Panc1 (cell line): ENCODE results near the gene PAWR. TPM values are rescaled to one million over a fixed set of nuclear protein-coding genes. Genes with fewer than 3 reads are reported as not detected.

Source experiments
- ATAC-seq: fragments of 200-7000 bp; cut with Tn5 transposase; 2 replicates; pipeline ENCODE4 v1.9.1; 2020; ENCODE audit warnings: mild to moderate bottlenecking, moderate library complexity
- BruUV-seq: library from RNA; stranded (reverse); fragments of 400-500 nt; replicated peaks from 2 replicates; lab custom pipeline; 2021; lab: Mats Ljungman, UMichigan
- CTCF ChIA-PET: fragments of 300-600 bp; sonication (Branson Sonifier 250); formaldehyde crosslinking; loops from one replicate; lab custom pipeline; 2022; ENCODE audit warnings: antibody characterized with exemption; lab: Charles Lee
- POLR2A ChIA-PET: fragments of 300-600 bp; sonication (Branson Sonifier 250); formaldehyde crosslinking; loops from one replicate; lab custom pipeline; 2022; ENCODE audit warnings: antibody characterized with exemption; lab: Charles Lee
- DNase-seq: peaks from one replicate; pipeline ENCODE4 v3.0.0-alpha.2; 2010; ENCODE audit warnings: low read depth, low spot score
- H3K27ac ChIP-seq: 2 replicates; pipeline ENCODE4 v1.5.1; 2011; ENCODE audit warnings: mild to moderate bottlenecking, low read length, inconsistent platforms
- H3K27me3 ChIP-seq: fragments of 200-500 bp; sonication (Bioruptor generic); 2 replicates; pipeline ENCODE4 v1.6.0; 2014; ENCODE audit warnings: low read length, inconsistent platforms; ENCODE audit not compliant: control insufficient read depth, insufficient read depth
- H3K36me3 ChIP-seq: fragments of 200-500 bp; sonication (Bioruptor generic); 2 replicates; pipeline ENCODE4 v1.5.1; 2014; ENCODE audit warnings: inconsistent platforms, mild to moderate bottlenecking, low read length, moderate library complexity; ENCODE audit not compliant: control insufficient read depth, insufficient read depth
- H3K4me1 ChIP-seq: 2 replicates; pipeline ENCODE4 v1.5.1; 2011; ENCODE audit warnings: inconsistent platforms, mild to moderate bottlenecking, low read length, moderate library complexity; ENCODE audit not compliant: control insufficient read depth, insufficient read depth
- H3K4me3 ChIP-seq, 2 experiments: 2 replicates each; pipeline ENCODE4 v1.5.1; 2011 to 2012; ENCODE audit warnings: low read depth in 2 of 2, low read length in 2 of 2, mild to moderate bottlenecking in 2 of 2, inconsistent platforms in 1 of 2, moderate library complexity in 1 of 2
- H3K9me3 ChIP-seq: fragments of 200-500 bp; sonication (Bioruptor generic); 2 replicates; pipeline ENCODE4 v1.5.1; 2014; ENCODE audit warnings: low read depth, mild to moderate bottlenecking, inconsistent platforms, low read length, moderate library complexity; ENCODE audit not compliant: control insufficient read depth, insufficient read depth
- POLR2AphosphoS5 ChIP-seq: IDR thresholded peaks from 2 replicates; pipeline ENCODE4 v1.6.1; 2012; ENCODE audit warnings: mild to moderate bottlenecking, low read depth, low read length, moderate library complexity
- SIN3A ChIP-seq: IDR thresholded peaks from 2 replicates; pipeline ENCODE4 v1.6.1; 2012; ENCODE audit warnings: low read depth, mild to moderate bottlenecking, low read length, moderate library complexity, borderline replicate concordance; ENCODE audit not compliant: insufficient read depth
- TCF7L2 ChIP-seq: IDR thresholded peaks from 2 replicates; pipeline ENCODE4 v1.6.1; 2011; ENCODE audit warnings: mild to moderate bottlenecking, low read depth, low read length, inconsistent platforms
- in situ Hi-C: cut with HindIII; loops from 2 replicates; pipeline ENCODE4 v1.10.0; 2016; ENCODE audit warnings: low sequenced_read_pairs, low pct_unique_long_range_greater_than_20kb
- intact Hi-C: fragments of 100-400 bp; cut with micrococcal nuclease; formaldehyde crosslinking; loops from one replicate; pipeline ENCODE4 v1.10.0; 2022; ENCODE audit not compliant: unreplicated experiment
- total RNA-seq: library from RNA; stranded (reverse); gene quantifications from one replicate; pipeline ENCODE4 v1.2.1, GENCODE V29; 2021; ENCODE audit not compliant: unreplicated experiment
- TF ChIP-seq, protein P1 (sequence below): fragments of 450-650 bp; IDR thresholded peaks from 2 replicates; pipeline ENCODE4 v1.5.1; 2017; ENCODE audit warnings: mild to moderate bottlenecking
- TF ChIP-seq, protein P2 (sequence below), 2 experiments: IDR thresholded peaks; 2 replicates each; pipeline ENCODE4 v1.6.1; 2011 to 2012; ENCODE audit warnings: low read depth in 2 of 2, control low read depth in 1 of 2, low read length in 1 of 2, mild to moderate bottlenecking in 1 of 2, moderate library complexity in 1 of 2; ENCODE audit not compliant: insufficient read depth in 1 of 2

The PAWR gene
- total RNA-seq, 1 experiment from 2014 or later = 142 TPM

DNA sequence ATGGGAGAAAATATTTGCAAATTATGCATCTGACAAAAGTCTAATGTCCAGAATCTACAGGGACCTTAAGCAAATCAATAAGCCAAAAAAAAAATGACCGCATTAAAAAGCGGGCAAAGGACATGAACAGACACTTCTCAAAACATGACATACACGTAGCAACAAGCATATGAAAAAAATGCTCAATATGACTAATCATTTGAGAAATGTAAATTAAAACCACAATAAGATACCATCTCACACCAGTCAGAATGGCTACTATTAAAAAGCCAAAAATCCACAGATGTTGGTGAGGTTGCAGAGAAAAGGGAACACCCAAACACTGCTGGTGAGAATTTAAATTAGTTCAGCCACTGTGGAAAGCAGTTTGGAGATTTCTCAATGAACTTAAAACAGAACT, 16.1 kb downstream of the PAWR start:
- Histone ChIP-seq H3K36me3 (0 out of 2 replicates have a peak, but pooled peaks cover 2% of the 10 kb centered on the region), H3K4me3 (no peak overlapping the region), H3K9me3 (no peaks in the 10 kb centered on the region), H3K4me1 (peaks cover 11% of the 10 kb centered on the region; the same call in 1 of the 2 replicates), H3K27me3 (no peaks in the 10 kb centered on the region), H3K27ac (no peak overlapping the region)
- TF ChIP-seq, protein P1, sequence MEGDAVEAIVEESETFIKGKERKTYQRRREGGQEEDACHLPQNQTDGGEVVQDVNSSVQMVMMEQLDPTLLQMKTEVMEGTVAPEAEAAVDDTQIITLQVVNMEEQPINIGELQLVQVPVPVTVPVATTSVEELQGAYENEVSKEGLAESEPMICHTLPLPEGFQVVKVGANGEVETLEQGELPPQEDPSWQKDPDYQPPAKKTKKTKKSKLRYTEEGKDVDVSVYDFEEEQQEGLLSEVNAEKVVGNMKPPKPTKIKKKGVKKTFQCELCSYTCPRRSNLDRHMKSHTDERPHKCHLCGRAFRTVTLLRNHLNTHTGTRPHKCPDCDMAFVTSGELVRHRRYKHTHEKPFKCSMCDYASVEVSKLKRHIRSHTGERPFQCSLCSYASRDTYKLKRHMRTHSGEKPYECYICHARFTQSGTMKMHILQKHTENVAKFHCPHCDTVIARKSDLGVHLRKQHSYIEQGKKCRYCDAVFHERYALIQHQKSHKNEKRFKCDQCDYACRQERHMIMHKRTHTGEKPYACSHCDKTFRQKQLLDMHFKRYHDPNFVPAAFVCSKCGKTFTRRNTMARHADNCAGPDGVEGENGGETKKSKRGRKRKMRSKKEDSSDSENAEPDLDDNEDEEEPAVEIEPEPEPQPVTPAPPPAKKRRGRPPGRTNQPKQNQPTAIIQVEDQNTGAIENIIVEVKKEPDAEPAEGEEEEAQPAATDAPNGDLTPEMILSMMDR = no peak
- TF ChIP-seq POLR2AphosphoS5 = no peak
- no peak for TF ChIP-seq TCF7L2
- no peak for TF ChIP-seq SIN3A
- TF ChIP-seq, protein P2, sequence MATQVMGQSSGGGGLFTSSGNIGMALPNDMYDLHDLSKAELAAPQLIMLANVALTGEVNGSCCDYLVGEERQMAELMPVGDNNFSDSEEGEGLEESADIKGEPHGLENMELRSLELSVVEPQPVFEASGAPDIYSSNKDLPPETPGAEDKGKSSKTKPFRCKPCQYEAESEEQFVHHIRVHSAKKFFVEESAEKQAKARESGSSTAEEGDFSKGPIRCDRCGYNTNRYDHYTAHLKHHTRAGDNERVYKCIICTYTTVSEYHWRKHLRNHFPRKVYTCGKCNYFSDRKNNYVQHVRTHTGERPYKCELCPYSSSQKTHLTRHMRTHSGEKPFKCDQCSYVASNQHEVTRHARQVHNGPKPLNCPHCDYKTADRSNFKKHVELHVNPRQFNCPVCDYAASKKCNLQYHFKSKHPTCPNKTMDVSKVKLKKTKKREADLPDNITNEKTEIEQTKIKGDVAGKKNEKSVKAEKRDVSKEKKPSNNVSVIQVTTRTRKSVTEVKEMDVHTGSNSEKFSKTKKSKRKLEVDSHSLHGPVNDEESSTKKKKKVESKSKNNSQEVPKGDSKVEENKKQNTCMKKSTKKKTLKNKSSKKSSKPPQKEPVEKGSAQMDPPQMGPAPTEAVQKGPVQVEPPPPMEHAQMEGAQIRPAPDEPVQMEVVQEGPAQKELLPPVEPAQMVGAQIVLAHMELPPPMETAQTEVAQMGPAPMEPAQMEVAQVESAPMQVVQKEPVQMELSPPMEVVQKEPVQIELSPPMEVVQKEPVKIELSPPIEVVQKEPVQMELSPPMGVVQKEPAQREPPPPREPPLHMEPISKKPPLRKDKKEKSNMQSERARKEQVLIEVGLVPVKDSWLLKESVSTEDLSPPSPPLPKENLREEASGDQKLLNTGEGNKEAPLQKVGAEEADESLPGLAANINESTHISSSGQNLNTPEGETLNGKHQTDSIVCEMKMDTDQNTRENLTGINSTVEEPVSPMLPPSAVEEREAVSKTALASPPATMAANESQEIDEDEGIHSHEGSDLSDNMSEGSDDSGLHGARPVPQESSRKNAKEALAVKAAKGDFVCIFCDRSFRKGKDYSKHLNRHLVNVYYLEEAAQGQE (IDR thresholded peaks at IDR 0.05; ENCODE audit: insufficient read depth in 1 of 2, low read depth in 2 of 2, low read length in 1 of 2) = no peak
- ATAC-seq = no peak
- intact Hi-C loops (no loop called here), in situ Hi-C loops (no loop called here)
- no TSS peak for BruUV-seq
- ChIA-PET POLR2A (no interaction called here), CTCF (no interaction called here)
- no peak for DNase-seq

DNA sequence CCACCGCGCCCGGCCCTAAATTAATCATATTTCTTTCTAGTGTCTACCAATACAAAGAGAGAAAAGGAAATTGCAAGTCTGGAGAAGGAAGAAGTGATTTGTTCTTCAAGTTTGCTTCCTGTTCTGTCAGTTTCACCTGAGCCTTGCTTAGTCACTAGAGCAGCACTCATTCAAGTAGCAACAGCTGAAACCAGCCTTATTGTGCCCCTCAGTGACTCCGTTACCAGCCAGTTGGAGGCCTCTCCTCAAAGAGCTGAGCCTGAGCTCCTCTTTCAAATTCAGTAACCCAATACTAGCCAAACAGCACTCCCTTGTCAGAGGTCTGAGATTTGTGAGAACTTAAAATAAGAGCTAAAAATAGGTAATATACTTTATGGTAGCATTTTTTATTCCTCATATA, 17.4 kb downstream of the PAWR start:
- CTCF ChIA-PET = no interaction called here
- peaks cover 12% of the 10 kb centered on the region for H3K4me1 ChIP-seq

More for the DNA sequence above, 17.4 kb downstream of the PAWR start:
- DNase-seq = no peak
- Histone ChIP-seq H3K9me3 (no peaks in the 10 kb centered on the region), H3K27me3 (no peaks in the 10 kb centered on the region), H3K36me3 (0 out of 2 replicates have a peak, but pooled peaks cover 2% of the 10 kb centered on the region), H3K4me3 (no peak overlapping the region), H3K27ac (no peak overlapping the region)
- intact Hi-C loops = no loop called here
- in situ Hi-C loops = no loop called here
- ATAC-seq = no peak
- POLR2A ChIA-PET = no interaction called here
- no TSS peak for BruUV-seq
- TF ChIP-seq TCF7L2 (no peak), SIN3A (no peak), POLR2AphosphoS5 (no peak)
- TF ChIP-seq, protein P1 = no peak
- TF ChIP-seq, protein P2 (IDR thresholded peaks at IDR 0.05; ENCODE audit: insufficient read depth in 1 of 2, low read depth in 2 of 2, low read length in 1 of 2) = no peak
